GM12865 (cell line): Measurements from ENCODE around the gene RICTOR.
"Not testable (repeated sequence)": the region's sequence is repeated elsewhere in the genome, so short reads cannot be mapped to it uniquely, and the experiment has no call there.

ENCODE experiments used
- DNase-seq: peaks from one replicate; pipeline ENCODE4 v3.0.0; 2010; ENCODE audit warnings: low read depth
- H3K4me3 ChIP-seq: 2 replicates; pipeline ENCODE4 v1.5.1; 2011; ENCODE audit warnings: mild to moderate bottlenecking, low read depth, low read length, control low read depth
- TF ChIP-seq, protein P1 (sequence below): IDR thresholded peaks from 2 replicates; pipeline ENCODE4 v1.5.1; 2011; ENCODE audit warnings: low read length, control low read depth, low read depth, inconsistent platforms; ENCODE audit not compliant: insufficient read depth; ENCODE audit errors: missing control alignments

The RICTOR gene

DNA sequence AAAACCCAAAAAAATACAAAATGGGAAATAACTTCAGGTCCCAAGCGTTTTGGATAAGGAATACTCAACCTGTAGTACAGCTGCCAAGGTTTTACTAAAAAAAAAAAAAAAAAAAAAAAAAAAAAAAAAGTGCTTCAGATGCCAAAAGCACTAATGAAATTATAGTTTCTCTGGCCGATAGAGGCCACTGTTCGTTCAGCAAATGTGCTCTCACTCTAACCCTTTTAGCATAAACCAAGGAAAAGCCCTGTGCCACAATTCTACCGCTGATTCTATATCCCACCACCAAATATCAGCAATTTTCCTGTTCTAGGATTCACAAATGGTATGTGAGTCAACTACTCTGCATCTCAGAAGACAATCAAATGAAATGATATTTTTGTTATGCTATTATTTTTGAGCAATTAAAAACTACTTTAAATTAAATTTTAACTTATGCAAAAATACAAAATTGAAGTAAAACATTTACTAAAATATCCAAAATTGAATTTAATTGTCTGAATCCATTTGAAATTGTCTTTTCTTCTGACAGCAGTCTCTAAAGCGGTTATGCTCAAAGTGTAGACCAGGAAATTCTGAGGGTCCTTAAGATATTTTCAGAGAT, 79.8 kb downstream of the RICTOR start:
- no peak for DNase-seq
- H3K4me3 ChIP-seq, result no peak overlapping the region
- TF ChIP-seq, protein P1, sequence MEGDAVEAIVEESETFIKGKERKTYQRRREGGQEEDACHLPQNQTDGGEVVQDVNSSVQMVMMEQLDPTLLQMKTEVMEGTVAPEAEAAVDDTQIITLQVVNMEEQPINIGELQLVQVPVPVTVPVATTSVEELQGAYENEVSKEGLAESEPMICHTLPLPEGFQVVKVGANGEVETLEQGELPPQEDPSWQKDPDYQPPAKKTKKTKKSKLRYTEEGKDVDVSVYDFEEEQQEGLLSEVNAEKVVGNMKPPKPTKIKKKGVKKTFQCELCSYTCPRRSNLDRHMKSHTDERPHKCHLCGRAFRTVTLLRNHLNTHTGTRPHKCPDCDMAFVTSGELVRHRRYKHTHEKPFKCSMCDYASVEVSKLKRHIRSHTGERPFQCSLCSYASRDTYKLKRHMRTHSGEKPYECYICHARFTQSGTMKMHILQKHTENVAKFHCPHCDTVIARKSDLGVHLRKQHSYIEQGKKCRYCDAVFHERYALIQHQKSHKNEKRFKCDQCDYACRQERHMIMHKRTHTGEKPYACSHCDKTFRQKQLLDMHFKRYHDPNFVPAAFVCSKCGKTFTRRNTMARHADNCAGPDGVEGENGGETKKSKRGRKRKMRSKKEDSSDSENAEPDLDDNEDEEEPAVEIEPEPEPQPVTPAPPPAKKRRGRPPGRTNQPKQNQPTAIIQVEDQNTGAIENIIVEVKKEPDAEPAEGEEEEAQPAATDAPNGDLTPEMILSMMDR, result no peak

DNA sequence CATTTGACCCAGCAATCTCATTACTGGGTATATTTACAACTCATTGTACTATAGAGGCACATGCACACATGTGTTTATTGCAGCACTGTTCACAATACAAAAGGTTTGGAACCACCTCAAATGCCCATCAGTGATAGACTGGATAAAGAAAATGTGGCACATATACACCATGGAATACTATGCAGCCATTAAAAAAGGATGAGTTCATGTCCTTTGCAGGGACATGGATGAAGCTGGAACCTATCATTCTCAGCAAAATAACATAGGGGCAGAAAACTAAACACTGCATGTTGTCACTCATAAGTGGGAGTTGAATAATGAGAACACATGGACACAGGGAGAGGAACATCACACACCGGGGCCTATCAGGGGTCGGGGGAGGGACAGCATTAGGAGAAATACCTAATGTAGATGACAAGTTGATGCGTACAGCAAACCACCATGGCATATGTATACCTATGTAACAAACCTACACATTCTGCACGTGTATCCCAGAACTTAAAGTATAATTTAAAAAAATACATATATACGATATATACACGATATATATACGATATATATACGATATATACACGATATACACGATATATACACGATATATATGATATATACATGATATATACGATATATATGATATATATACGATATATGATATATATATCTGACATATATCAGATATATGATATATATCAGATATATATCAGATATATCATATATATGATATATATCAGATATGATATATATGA, 84.1 kb downstream of the RICTOR start:
- not testable (repeated sequence) for H3K4me3 ChIP-seq, DNase-seq

DNA sequence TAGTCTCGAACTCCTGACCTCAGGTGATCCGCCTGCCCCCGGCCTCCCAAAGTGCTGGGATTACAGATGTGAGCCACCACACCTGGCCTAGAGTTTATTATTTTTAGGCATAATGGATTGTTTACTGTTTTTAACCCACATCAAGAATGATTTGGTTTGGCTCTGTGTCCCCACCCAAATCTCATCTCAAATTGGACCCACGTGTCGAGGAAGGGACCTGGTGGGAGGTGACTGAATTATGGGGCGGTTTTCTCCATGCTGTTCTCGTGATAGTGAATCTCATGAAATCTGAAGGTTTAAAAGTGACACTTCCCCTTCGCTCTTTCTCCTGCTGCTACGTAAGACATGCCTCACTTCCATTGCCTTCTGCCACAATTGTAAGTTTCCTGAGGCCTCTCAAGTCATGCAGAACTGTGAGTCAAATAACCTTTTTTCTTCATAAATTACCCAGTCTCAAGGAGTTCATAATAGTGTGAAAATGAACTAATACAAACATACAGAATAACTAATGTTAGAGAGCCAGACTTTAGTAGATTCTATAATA, 88.2 kb downstream of the RICTOR start:
- TF ChIP-seq, protein P1, result no peak
- no peak overlapping the region for H3K4me3 ChIP-seq
- no peak for DNase-seq

DNA sequence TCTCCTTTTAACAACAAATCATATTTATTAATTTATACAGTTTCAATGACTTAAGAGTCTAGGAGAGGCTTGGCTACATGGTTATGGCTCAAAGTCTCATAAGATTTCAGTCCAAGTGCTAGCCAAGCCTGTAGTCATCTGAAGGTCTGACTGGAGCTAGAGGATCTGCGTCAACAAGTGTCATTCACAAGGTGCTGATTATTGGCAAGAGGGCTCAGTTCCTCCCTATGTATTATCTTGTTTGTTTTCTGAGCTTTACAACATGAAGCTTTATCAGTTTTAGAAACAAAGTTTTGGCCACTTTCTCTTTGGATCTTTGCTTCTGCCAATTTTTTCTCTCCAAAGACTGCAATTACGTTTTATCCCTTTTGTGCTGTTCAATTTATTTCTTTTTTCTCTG, 94.7 kb downstream of the RICTOR start:
- DNase-seq, result no peak
- TF ChIP-seq, protein P1, result no peak

DNA sequence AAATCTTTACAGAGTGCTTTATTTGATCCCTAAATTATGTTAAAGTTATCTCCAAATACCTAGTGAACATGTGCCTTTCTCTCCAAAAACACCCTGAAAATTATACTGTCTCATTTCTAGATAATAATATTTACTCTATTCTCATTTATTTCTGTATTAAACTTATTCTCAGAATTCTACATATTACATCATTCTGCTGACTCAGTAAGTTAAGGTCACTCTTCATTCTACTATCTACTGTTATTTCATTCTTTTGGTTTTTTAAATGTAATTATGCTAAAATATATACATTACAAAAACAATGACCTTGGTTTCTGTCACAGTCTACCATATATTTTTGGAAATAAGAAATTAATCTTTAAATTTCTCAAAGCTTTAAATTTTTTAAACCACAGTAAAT, 96.2 kb downstream of the RICTOR start:
- TF ChIP-seq, protein P1, result no peak
- DNase-seq, result no peak
- no peak overlapping the region for H3K4me3 ChIP-seq

More for the DNA sequence above, 94.7 kb downstream of the RICTOR start:
- no peak overlapping the region for H3K4me3 ChIP-seq

DNA sequence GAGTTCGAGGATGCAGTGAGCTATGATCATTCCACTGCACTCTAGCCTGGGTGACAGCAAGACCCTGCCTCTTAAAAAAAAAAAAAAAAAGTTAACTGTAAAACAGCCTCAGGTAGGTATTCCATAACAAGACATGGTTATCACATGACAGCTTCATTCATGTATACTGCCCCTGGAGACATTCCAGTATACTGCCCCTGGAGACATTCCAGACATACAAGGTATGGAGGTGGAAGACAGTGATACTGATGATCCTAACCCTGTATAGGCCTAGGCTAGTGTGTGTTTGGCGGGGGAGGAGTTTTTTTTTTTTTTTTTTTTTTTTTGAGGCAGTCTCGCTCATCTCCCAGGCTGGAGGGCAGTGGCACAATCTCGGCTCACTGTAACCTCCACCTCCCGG, 105.5 kb downstream of the RICTOR start:
- DNase-seq, result no peak
- TF ChIP-seq, protein P1, result no peak
- H3K4me3 ChIP-seq, result no peak overlapping the region

DNA sequence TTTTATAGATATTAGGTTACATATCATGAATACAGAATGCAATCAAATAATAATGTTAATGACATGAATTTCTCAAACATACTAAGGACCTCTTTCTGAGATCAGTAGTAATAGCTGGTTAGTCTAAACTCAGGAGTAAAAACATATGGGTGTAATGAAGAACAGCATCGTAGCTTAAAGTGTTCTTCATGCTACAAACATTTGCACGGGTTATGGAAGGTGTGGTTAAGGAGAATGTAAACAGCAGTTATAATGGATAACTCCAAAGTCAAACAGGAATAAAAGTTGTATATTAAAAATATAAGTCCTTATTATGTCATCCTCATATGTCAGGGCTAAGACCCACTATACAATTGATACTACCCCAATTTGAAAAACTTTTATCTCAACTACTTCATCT, 112.5 kb downstream of the RICTOR start:
- no peak overlapping the region for H3K4me3 ChIP-seq
- TF ChIP-seq, protein P1, result no peak
- DNase-seq, result no peak
